AG09309 (cell line): ENCODE data around the gene TLR5.
A peak's percentile ranks its signal among the peaks of the same experiment; 100 is the strongest.

ENCODE experiments used
- DNase-seq: peaks from one replicate; pipeline ENCODE4 v3.0.0-alpha.2; 2010; ENCODE audit warnings: low read depth
- H3K4me3 ChIP-seq: 2 replicates; pipeline ENCODE4 v1.5.1; 2011; ENCODE audit warnings: mild to moderate bottlenecking, low read depth, low read length, moderate library complexity; ENCODE audit not compliant: control insufficient read depth
- TF ChIP-seq, protein P1 (sequence below): IDR thresholded peaks from 2 replicates; pipeline ENCODE4 v1.5.1; 2011; ENCODE audit warnings: mild to moderate bottlenecking, low read depth, low read length, inconsistent platforms; ENCODE audit not compliant: insufficient read depth, control insufficient read depth; ENCODE audit errors: missing control alignments

TLR5 gene

DNA sequence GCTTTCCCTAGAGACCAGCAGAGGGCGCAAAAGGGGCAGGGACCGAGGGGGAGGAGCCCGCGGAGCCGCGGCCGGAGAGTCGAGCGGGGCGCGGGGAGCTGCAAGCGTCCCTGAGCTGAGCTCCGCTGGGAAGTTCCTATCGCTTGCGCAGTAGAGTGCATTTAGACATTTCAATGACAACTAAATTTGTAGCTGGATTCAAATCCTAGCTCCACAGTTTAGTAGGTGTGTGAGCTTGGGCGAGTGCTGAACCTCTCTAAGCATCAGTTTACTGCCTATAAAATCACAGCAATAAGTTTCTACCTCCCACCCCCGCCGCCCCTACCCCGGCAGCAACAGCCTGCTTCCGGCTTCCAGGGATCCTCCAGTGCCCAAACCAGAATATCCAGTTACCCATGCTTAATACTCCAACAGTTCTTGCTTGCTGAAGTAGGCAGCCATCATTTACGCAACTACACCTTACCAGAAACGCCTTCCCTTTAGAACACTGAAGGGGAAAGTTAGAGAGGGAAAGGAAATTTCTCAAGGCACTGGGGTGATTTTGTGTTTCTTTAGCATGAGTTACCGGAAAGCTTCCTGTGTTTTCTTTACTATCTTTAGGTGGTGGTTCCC, 9.1 kb downstream of the TLR5 start:
- peak overlapping the region; percentile 21 for H3K4me3 ChIP-seq
- TF ChIP-seq, protein P1, sequence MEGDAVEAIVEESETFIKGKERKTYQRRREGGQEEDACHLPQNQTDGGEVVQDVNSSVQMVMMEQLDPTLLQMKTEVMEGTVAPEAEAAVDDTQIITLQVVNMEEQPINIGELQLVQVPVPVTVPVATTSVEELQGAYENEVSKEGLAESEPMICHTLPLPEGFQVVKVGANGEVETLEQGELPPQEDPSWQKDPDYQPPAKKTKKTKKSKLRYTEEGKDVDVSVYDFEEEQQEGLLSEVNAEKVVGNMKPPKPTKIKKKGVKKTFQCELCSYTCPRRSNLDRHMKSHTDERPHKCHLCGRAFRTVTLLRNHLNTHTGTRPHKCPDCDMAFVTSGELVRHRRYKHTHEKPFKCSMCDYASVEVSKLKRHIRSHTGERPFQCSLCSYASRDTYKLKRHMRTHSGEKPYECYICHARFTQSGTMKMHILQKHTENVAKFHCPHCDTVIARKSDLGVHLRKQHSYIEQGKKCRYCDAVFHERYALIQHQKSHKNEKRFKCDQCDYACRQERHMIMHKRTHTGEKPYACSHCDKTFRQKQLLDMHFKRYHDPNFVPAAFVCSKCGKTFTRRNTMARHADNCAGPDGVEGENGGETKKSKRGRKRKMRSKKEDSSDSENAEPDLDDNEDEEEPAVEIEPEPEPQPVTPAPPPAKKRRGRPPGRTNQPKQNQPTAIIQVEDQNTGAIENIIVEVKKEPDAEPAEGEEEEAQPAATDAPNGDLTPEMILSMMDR, result peak; percentile 98
- DNase-seq, result peak; percentile 45

DNA sequence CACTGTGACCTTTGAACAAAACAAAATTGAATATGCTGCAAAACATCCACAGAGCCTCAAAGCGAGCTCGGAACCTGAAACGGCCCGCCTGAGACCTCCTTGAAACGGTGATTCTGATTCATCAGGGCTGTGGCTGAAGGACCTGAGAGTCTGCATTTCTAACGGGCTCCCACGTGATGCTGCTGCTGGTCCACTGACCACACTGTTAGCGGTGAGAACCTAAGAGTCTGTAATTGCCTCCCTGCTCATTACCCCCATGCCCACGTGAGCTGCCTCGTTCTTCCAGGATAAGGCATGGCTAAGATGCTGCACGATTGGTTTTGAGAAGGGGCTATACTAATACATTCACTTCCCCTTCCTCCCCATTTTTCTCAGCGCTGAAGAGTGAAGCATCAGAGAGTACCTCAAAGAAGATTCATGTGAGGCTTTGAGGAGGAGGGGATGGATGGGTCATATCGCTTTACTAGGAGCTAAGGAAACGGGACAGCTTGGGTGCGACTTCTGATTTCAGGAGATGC, 9.7 kb downstream of the TLR5 start:
- TF ChIP-seq, protein P1, result no peak
- no peak for DNase-seq
- H3K4me3 ChIP-seq, result no peak overlapping the region

DNA sequence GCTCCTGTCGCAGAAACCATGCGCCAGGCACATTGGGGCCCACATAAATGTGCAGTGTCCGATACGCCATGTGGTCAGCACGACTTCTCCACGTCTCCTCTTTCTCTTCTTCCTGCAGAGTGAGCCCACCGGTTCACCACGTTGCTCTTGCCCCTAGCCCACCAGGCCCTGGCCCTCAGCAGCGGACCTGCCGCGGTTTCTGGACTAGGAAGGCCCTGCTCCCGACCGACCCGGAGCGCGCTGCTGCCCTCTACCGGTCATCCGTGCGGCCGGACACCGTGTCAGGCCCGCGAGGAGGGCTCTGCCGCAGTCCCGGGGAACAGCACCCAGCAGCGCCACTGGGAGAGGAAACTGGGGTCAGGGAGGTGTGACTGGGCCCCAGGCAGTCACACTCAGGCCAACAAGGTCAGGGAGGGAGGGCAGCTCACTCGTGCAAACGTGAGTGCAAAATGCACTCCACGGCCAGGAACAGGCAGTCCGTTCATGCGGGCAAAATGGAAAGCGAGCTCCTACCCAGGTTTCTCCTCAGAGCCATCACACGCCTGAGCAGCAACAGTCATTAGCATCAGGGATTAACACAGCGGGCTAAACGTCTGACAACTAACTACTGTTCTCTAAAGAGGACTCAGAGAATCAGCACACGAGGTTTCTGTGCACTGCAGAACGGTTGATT, 13.7 kb downstream of the TLR5 start:
- peak overlapping the region; percentile 42 for H3K4me3 ChIP-seq
- no peak for DNase-seq
- TF ChIP-seq, protein P1, result peak; percentile 92

DNA sequence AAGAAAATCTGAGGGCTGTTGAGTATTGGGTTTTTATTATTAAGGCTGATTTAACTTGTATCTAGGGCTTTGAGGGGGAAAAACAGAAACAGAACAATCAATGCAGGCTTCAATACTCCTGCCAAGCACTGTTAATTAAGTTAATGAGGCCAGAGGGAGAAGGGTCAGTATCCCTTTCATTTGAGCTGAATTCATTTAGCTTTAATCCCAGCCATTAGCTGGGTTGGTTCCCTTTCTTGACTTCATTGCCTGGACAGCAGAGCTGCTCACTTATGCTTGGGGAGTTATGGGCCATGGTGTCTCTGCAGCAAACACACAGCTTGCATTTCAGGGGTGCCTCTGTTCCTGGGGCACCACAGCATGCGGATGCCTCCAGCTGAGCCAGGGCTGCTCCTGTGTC, 16.3 kb downstream of the TLR5 start:
- DNase-seq, result no peak
- TF ChIP-seq, protein P1, result no peak
- no peak overlapping the region for H3K4me3 ChIP-seq

DNA sequence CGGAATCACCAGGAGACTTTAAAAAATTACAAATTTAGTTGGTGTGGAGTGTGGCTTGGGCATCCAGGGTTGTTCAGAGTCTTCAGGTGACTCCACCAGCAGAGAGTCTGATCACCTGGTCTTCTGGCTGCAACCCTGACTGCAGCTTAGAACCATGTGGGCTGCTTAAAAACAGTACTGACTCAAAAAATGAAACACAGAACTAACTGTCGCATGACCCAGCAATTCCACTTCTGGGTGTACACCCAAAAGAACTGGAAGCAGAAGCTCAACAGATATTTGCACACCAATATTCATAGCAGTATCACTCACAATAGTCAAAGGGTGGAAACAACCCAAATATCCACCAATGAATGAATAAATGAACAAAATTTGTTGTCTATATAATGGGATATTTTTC, 17.3 kb downstream of the TLR5 start:
- H3K4me3 ChIP-seq, result no peak overlapping the region
- no peak for DNase-seq
- TF ChIP-seq, protein P1, result no peak

DNA sequence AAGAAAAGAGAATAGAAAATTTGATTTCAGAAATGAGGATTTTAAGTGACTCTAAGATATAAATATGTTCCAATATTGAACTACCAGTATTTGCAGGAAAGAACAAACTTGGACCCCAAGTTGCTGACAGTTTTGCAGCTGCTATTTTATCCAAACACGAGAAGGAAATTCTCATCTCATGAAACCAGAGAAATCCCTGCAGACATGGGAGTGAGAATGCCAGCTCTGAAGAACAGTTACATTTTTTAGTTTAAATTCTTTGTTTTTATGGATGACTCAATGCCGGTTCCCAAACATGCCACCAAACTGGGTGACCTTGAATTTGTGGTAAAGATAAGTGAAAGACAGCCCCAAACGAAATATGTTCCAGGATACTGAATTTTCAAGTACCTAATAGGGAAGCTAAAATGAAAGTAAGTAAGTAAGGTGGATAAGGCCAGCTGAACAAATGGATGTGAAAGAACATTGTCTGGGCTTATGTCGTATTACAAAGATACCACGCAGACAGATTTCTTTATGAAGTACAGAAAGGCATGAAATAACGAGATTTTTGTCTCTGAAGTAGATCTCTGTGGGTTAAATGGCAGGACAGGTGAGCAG, 19.9 kb downstream of the TLR5 start:
- TF ChIP-seq, protein P1, result no peak
- no peak for DNase-seq
- H3K4me3 ChIP-seq, result no peak overlapping the region; the same call in 1 of the 2 replicates
